ENCODE measurements around the gene RYR3.
"Not testable (repeated sequence)": the region's sequence is repeated elsewhere in the genome, so short reads cannot be mapped to it uniquely, and the experiment has no call there.

RYR3 gene

DNA sequence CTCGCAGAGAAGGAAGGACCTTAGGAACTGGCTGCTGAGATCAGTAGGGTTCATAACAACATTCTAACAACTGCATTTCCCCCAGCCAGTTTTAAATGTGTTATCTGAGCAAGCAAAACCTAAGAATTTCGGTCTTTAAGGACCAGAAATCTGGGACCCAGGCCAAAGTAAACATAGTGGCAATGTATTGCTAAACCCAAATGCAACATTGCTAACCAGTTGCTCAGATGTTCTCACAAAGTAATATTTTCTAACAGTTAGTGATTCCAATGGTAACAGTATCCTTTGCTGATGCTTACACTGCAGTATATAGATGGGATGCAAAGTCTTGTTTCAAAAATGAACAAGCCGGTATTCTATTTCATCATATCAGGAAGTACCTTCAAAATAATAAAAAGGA lies 254.3 kb downstream of the RYR3 start:
- no peak overlapping the region for H3K4me3 ChIP-seq (ENCODE audit: low read length)
- no peak overlapping the region for H2AFZ ChIP-seq (ENCODE audit: low read depth, low read length)
- peaks cover 2% of the 10 kb centered on the region for H3K27me3 ChIP-seq (ENCODE audit: insufficient read depth, low read length)
- H3K4me1 ChIP-seq (ENCODE audit: insufficient read depth, low read length) = no peaks in the 10 kb centered on the region
- no peaks in the 10 kb centered on the region for H3K36me3 ChIP-seq (ENCODE audit: insufficient read depth, low read length)
- no peaks in the 10 kb centered on the region for H3K9me3 ChIP-seq (ENCODE audit: low read length)

DNA sequence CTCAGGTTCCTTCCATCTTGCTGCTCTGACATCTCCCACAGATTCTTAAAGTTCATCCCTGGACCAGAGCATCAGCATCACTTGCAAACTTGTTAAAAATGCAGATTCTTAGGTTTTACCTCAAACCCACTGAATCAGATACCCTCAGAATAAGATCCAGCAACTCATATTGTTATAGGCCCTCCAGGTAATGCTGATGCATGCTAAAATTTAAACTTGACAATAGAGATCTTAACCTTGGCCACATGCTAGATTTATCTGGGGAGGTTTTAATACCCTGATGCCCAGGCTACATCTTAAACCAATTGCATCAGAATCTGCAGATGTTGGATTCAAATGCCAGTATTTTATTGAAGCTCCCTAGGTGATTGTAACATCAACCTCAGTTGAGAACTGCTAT lies 256.9 kb downstream of the RYR3 start:
- Histone ChIP-seq H2AFZ (ENCODE audit: low read depth, low read length) (no peak overlapping the region), H3K4me3 (ENCODE audit: low read length) (no peak overlapping the region), H3K4me1 (ENCODE audit: insufficient read depth, low read length) (no peaks in the 10 kb centered on the region), H3K27me3 (ENCODE audit: insufficient read depth, low read length) (no peaks in the 10 kb centered on the region), H3K9me3 (ENCODE audit: low read length) (no peaks in the 10 kb centered on the region), H3K36me3 (ENCODE audit: insufficient read depth, low read length) (no peaks in the 10 kb centered on the region)

DNA sequence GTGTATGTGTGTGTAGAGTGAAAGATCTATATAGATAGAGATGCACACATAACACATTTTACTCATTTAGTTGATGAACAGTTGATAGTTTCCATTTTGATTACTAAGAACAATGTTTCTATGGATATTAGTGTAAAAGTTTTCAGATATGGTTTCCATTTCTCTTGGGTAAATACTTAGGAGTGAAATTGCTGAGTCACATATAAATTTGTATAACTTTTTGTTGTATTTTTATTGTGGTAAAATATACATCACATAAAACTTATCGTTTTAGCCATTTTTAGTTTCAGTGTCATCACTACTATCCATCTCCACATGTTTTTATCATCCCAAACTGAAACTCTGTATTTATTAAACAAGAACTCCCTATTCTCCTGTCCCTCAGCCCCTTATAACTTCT lies 258.3 kb downstream of the RYR3 start:
- H3K36me3 ChIP-seq (ENCODE audit: insufficient read depth, low read length) = no peaks in the 10 kb centered on the region
- no peak overlapping the region for H3K4me3 ChIP-seq (ENCODE audit: low read length)
- H3K27me3 ChIP-seq (ENCODE audit: insufficient read depth, low read length) = no peaks in the 10 kb centered on the region
- no peaks in the 10 kb centered on the region for H3K4me1 ChIP-seq (ENCODE audit: insufficient read depth, low read length)
- H2AFZ ChIP-seq (ENCODE audit: low read depth, low read length) = no peak overlapping the region
- no peaks in the 10 kb centered on the region for H3K9me3 ChIP-seq (ENCODE audit: low read length)

GRCh38 chr15:33577911-33578310 lies 267.1 kb downstream of the RYR3 start:
- not testable (repeated sequence) for H3K4me3 ChIP-seq (ENCODE audit: low read length); H3K36me3 ChIP-seq (ENCODE audit: insufficient read depth, low read length); H2AFZ ChIP-seq (ENCODE audit: low read depth, low read length); H3K4me1 ChIP-seq (ENCODE audit: insufficient read depth, low read length); H3K27me3 ChIP-seq (ENCODE audit: insufficient read depth, low read length); H3K9me3 ChIP-seq (ENCODE audit: low read length)

GRCh38 chr15:33580526-33580925 lies 269.8 kb downstream of the RYR3 start:
- Histone ChIP-seq H2AFZ (ENCODE audit: low read depth, low read length) (no peak overlapping the region), H3K36me3 (ENCODE audit: insufficient read depth, low read length) (no peaks in the 10 kb centered on the region)

GRCh38 chr15:33581032-33581431 lies 270.3 kb downstream of the RYR3 start:
- Histone ChIP-seq H2AFZ (ENCODE audit: low read depth, low read length) (no peak overlapping the region), H3K4me1 (ENCODE audit: insufficient read depth, low read length) (no peaks in the 10 kb centered on the region), H3K27me3 (ENCODE audit: insufficient read depth, low read length) (no peaks in the 10 kb centered on the region), H3K4me3 (ENCODE audit: low read length) (no peak overlapping the region), H3K9me3 (ENCODE audit: low read length) (no peaks in the 10 kb centered on the region), H3K36me3 (ENCODE audit: insufficient read depth, low read length) (no peaks in the 10 kb centered on the region)

More at GRCh38 chr15:33580526-33580925, 269.8 kb downstream of the RYR3 start:
- H3K27me3 ChIP-seq (ENCODE audit: insufficient read depth, low read length) = no peaks in the 10 kb centered on the region
- H3K4me1 ChIP-seq (ENCODE audit: insufficient read depth, low read length) = no peaks in the 10 kb centered on the region
- no peaks in the 10 kb centered on the region for H3K9me3 ChIP-seq (ENCODE audit: low read length)
- H3K4me3 ChIP-seq (ENCODE audit: low read length) = no peak overlapping the region

- H3K27me3 ChIP-seq (ENCODE audit: insufficient read depth, low read length) = no peaks in the 10 kb centered on the region
- H3K4me1 ChIP-seq (ENCODE audit: insufficient read depth, low read length) = no peaks in the 10 kb centered on the region
- H3K36me3 ChIP-seq (ENCODE audit: insufficient read depth, low read length) = no peaks in the 10 kb centered on the region
- H3K9me3 ChIP-seq (ENCODE audit: low read length) = no peaks in the 10 kb centered on the region
- H3K4me3 ChIP-seq (ENCODE audit: low read length) = no peak overlapping the region
- H2AFZ ChIP-seq (ENCODE audit: low read depth, low read length) = no peak overlapping the region
Observed at GRCh38 chr15:33584797-33585196, 274.0 kb downstream of the RYR3 start.

- Histone ChIP-seq H2AFZ (ENCODE audit: low read depth, low read length) (no peak overlapping the region), H3K9me3 (ENCODE audit: low read length) (no peaks in the 10 kb centered on the region), H3K4me3 (ENCODE audit: low read length) (no peak overlapping the region), H3K36me3 (ENCODE audit: insufficient read depth, low read length) (no peaks in the 10 kb centered on the region), H3K27me3 (ENCODE audit: insufficient read depth, low read length) (no peaks in the 10 kb centered on the region), H3K4me1 (ENCODE audit: insufficient read depth, low read length) (no peaks in the 10 kb centered on the region)
Observed at GRCh38 chr15:33586786-33587697, 276.3 kb downstream of the RYR3 start.

DNA sequence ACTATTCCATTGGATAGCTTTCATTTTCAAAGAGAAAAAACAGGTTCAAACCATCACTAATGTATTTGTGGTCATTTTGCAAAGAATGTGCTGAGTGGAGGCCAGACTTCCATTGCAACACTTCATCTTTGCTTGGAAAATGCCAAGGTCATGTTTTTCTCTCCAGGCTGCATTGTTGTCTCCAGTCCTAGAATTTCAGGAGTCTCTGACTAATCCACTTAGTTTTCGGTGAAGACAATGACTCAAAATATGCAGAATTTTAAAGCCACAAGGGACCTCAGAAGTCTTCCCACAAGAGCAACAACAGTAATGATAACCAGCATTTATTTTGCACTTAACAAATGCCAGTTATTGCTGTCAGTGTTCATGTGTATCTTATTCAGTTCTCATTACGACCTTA lies 277.0 kb downstream of the RYR3 start:
- Histone ChIP-seq H3K4me3 (ENCODE audit: low read length) (no peak overlapping the region), H3K27me3 (ENCODE audit: insufficient read depth, low read length) (no peaks in the 10 kb centered on the region), H2AFZ (ENCODE audit: low read depth, low read length) (no peak overlapping the region), H3K36me3 (ENCODE audit: insufficient read depth, low read length) (no peaks in the 10 kb centered on the region), H3K4me1 (ENCODE audit: insufficient read depth, low read length) (no peaks in the 10 kb centered on the region), H3K9me3 (ENCODE audit: low read length) (no peaks in the 10 kb centered on the region)

GRCh38 chr15:33592864-33593263 lies 282.1 kb downstream of the RYR3 start:
- H3K4me3 ChIP-seq (ENCODE audit: low read length) = no peak overlapping the region
- H3K9me3 ChIP-seq (ENCODE audit: low read length) = no peaks in the 10 kb centered on the region
- H3K27me3 ChIP-seq (ENCODE audit: insufficient read depth, low read length) = no peaks in the 10 kb centered on the region
- H3K4me1 ChIP-seq (ENCODE audit: insufficient read depth, low read length) = no peaks in the 10 kb centered on the region
- H3K36me3 ChIP-seq (ENCODE audit: insufficient read depth, low read length) = no peaks in the 10 kb centered on the region
- no peak overlapping the region for H2AFZ ChIP-seq (ENCODE audit: low read depth, low read length)

DNA sequence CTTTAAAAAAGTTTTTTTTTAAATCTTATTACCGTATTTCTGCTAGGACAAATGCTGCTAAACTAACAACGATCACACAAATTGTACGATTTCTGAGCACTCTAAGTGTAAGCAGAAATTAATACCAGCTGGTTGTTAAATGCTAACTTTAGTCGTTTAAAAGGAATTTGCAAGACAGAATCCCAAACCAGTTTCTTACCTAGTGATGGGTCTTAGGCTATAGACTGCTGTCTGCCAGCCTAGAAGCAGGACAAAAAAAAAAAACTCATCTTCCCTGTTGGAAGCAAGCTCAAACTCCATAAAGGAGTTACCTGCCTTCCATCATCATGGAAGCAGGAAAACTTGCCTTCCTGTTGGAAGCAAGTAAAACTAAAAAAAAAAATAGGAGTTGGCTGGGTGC lies 287.6 kb downstream of the RYR3 start:
- H3K27me3 ChIP-seq (ENCODE audit: insufficient read depth, low read length); H3K36me3 ChIP-seq (ENCODE audit: insufficient read depth, low read length); H3K9me3 ChIP-seq (ENCODE audit: low read length); H3K4me1 ChIP-seq (ENCODE audit: insufficient read depth, low read length); H3K4me3 ChIP-seq (ENCODE audit: low read length); H2AFZ ChIP-seq (ENCODE audit: low read depth, low read length): not testable (repeated sequence)

DNA sequence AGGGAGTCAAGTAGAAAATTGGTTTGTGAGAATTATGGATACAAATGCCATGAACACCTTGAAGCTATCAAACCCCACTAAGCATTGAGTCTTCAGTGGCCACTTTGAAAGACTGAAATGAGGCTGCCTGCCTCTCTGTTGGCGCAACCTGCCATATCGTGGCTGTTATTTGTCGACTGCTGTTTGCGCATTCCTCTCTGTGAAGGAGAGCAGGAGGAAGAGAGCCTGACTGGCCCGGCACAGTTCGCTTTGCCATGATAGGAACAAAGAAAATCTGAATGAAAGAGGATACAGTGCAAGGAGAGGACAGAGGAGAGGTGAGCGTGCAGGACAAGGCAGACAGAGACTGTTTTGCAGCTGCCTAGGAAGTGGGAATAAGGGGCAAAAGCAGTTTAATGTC lies 289.4 kb downstream of the RYR3 start:
- H3K27me3 ChIP-seq (ENCODE audit: insufficient read depth, low read length) = no peaks in the 10 kb centered on the region
- no peaks in the 10 kb centered on the region for H3K36me3 ChIP-seq (ENCODE audit: insufficient read depth, low read length)
- H3K4me1 ChIP-seq (ENCODE audit: insufficient read depth, low read length) = no peaks in the 10 kb centered on the region
- H2AFZ ChIP-seq (ENCODE audit: low read depth, low read length) = no peak overlapping the region
- H3K4me3 ChIP-seq (ENCODE audit: low read length) = no peak overlapping the region
- no peaks in the 10 kb centered on the region for H3K9me3 ChIP-seq (ENCODE audit: low read length)

DNA sequence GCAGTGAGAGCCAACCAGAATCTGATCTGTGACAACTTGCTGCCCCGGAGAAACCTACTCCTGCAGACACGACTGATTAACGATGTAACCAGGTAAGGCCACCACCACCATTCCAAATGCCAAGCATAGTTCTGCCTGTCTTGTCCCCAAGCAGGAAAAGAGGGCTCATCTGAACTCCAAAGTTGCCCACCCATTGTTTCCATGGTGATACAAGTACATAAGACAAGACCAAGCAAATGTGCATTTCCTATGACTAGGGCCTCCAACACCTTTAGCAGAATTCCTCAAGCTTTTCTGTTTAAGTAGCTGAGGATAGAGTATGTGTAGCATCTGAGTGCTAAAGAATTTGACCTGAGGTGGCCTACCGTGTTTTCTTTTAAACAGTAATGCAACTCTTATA lies 290.7 kb downstream of the RYR3 start:
- Histone ChIP-seq H3K9me3 (ENCODE audit: low read length) (no peaks in the 10 kb centered on the region), H3K4me1 (ENCODE audit: insufficient read depth, low read length) (no peaks in the 10 kb centered on the region), H3K4me3 (ENCODE audit: low read length) (no peak overlapping the region)

DNA sequence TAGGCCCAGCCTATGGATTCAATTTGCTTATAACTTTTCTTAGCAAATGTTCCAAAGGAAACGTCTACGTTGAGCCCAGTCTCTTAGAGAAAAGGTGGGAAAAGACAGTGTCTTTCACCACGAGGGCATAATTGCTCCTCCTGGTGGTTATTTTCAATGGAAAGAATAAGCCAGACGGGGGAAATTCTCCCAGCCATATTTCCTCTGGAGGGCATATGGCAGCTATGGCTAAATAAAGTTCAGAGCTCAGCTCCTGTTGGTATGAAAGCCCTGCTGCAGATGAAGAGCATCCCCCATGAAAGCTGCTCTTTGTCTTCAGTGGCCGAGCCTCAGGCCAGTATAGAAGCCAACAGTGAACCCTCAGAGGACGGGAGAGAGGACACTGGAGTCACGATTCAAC lies 297.9 kb downstream of the RYR3 start:
- Histone ChIP-seq H2AFZ (ENCODE audit: low read depth, low read length) (no peak overlapping the region), H3K4me1 (ENCODE audit: insufficient read depth, low read length) (no peaks in the 10 kb centered on the region), H3K9me3 (ENCODE audit: low read length) (no peaks in the 10 kb centered on the region), H3K27me3 (ENCODE audit: insufficient read depth, low read length) (no peaks in the 10 kb centered on the region), H3K36me3 (ENCODE audit: insufficient read depth, low read length) (no peaks in the 10 kb centered on the region), H3K4me3 (ENCODE audit: low read length) (no peak overlapping the region)

More for the DNA sequence above, 290.7 kb downstream of the RYR3 start:
- H2AFZ ChIP-seq (ENCODE audit: low read depth, low read length) = no peak overlapping the region
- no peaks in the 10 kb centered on the region for H3K36me3 ChIP-seq (ENCODE audit: insufficient read depth, low read length)
- no peaks in the 10 kb centered on the region for H3K27me3 ChIP-seq (ENCODE audit: insufficient read depth, low read length)

All from neuron (in vitro differentiated cells).